HG02642 (cell line): ENCODE measurements around the gene CDYL.
A peak's percentile ranks its signal among the peaks of the same experiment; 100 is the strongest.

ENCODE experiments used
- ATAC-seq: cut with Tn5 transposase; IDR thresholded peaks from one replicate; pipeline ENCODE4 v1.9.1; 2021; ENCODE audit warnings: mild to moderate bottlenecking; ENCODE audit not compliant: unreplicated experiment, poor library complexity

Gene CDYL

GRCh38 chr6:4774296-4774695, 1.9 kb upstream of the CDYL start:
- ATAC-seq: no peak

GRCh38 chr6:4774715-4775493, 1.3 kb upstream of the CDYL start:
- no peak for ATAC-seq

GRCh38 chr6:4775494-4776130, 592 bp upstream of the CDYL start:
- peak; percentile 55 for ATAC-seq

- ATAC-seq: peak; percentile 24
Measured at GRCh38 chr6:4776493-4777393, 539 bp downstream of the CDYL start.

GRCh38 chr6:4777394-4777935, 1.3 kb downstream of the CDYL start:
- no peak for ATAC-seq

- no peak for ATAC-seq
Measured at GRCh38 chr6:4778086-4778485, 1.9 kb downstream of the CDYL start.

GRCh38 chr6:4780360-4780812, 4.2 kb downstream of the CDYL start:
- no peak for ATAC-seq

GRCh38 chr6:4781426-4781825, 5.2 kb downstream of the CDYL start:
- ATAC-seq: no peak

- ATAC-seq: no peak
Measured at GRCh38 chr6:4781967-4782575, 5.9 kb downstream of the CDYL start.

GRCh38 chr6:4786996-4787395, 10.8 kb downstream of the CDYL start:
- ATAC-seq: no peak

- no peak for ATAC-seq
Measured at GRCh38 chr6:4788482-4788881, 12.3 kb downstream of the CDYL start.

GRCh38 chr6:4788953-4789584, 12.9 kb downstream of the CDYL start:
- ATAC-seq: peak; percentile 90

- ATAC-seq: no peak
Measured at GRCh38 chr6:4790158-4790899, 14.1 kb downstream of the CDYL start.

GRCh38 chr6:4794140-4794707, 18.0 kb downstream of the CDYL start:
- ATAC-seq: no peak

- no peak for ATAC-seq
Measured at GRCh38 chr6:4797587-4797986, 21.4 kb downstream of the CDYL start.

GRCh38 chr6:4799912-4800311, 23.7 kb downstream of the CDYL start:
- no peak for ATAC-seq

GRCh38 chr6:4800662-4801061, 24.5 kb downstream of the CDYL start:
- no peak for ATAC-seq

- ATAC-seq: peak; percentile 75
Measured at GRCh38 chr6:4801491-4802110, 25.4 kb downstream of the CDYL start.
